ENCODE results near the gene VPS54.
"Not testable (repeated sequence)": the region's sequence is repeated elsewhere in the genome, so short reads cannot be mapped to it uniquely, and the experiment has no call there.

VPS54 gene

DNA sequence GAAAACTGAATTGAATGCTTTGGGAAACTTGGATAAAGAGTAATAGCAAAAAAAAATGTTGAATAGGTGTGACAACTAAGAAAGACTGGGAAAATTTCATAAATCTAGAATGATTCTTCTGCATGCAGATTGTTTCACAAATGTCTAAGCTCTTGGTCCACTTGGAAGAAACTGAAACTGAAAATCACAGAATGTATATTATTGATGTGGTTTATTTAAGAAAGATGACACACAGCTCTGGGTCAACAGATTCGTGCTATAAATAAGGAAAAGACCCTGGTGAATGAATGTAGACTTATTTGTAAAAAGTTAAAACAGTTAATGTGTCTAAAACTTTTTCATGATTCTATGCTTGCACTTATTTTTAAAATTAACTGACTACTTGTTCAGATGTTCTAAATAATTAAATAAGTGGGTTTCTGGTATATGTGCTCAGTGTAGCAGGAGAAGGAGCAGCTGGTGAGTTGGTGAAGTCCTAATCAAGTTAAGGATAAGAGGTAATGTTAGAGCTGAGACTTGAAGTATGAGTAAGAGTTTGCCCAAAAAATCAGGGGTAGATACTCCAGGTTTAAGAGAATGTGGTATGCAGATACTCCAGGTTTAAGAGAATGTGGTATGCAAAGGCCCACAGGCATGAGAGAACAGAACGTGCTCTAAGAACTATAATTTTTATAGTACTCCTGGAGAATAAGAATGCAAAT, 153.1 kb downstream of the VPS54 start:
- no peak for DNase-seq (ENCODE audit: low read depth)

DNA sequence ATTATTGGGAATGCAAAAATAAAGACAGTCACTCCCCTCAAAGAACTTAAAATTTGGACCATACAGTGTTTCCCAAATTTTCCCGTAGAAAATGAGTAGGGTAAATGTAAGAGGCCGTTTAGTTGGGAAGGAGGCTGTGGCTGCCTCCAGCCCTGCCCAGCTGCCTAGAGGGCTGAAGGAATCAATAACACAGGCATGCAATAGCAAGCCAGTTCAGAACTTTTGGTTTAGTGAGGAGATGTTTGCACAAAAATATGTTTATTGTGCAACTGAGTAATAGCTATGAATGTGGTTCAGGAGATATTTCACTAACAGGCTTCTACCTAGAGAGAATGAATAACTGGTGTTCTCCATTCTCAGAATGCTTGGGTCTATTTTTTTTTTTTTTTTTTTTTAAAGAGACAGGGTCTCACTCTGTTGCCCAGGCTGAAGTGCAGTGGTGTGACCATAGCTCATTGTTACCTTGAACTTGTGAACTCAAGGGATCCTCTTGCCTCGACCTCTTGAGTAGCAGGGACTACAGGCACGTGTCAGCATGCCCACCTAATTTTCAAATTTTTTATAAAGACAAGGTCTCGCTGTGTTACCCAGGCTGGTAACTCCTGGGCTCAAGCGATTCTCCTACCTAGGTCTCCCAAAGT, 153.9 kb downstream of the VPS54 start:
- DNase-seq (ENCODE audit: low read depth) = no peak

DNA sequence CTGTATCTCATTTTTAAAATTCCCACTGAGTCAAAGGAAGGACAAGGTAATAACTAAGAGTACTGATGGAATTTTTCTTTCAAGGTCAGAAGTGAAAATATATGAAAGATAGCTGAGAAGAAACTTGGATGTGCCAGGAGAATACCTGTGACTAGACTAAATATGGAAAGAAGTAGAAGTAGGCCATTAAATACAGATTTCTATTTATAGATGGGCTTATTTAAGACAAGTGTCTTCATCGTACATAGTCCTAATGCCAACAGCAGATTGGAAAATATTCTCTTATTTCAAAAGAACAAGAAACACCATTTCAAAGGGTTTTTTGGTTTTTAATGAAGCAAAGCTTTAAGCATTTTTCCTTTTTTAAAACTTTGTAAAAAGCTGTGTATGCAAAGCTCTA, 155.5 kb downstream of the VPS54 start:
- no peak for DNase-seq (ENCODE audit: low read depth)

GRCh38 chr2:63862806-63863205, 156.4 kb downstream of the VPS54 start:
- no peak for DNase-seq (ENCODE audit: low read depth)

- DNase-seq (ENCODE audit: low read depth) = peak; percentile 31
Measured at GRCh38 chr2:63861220-63861822, 157.9 kb downstream of the VPS54 start.

GRCh38 chr2:63858291-63858690, 160.9 kb downstream of the VPS54 start:
- no peak for DNase-seq (ENCODE audit: low read depth)

DNA sequence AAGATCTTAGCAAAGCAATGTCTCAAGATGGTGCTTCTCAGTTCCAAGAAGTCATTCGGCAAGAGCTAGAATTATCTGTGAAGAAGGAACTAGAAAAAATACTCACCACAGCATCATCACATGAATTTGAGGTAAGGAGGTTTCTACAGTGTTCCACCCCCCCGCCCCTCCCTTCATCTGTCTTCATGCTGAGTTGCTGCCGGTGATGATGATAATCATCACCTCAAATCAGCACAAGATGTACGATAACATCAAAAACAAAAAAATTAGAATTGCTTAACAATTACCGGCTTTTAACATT, 163.0 kb downstream of the VPS54 start:
- peak; percentile 35 for DNase-seq (ENCODE audit: low read depth)

- DNase-seq (ENCODE audit: low read depth) = no peak
Measured at GRCh38 chr2:63855418-63856302, 163.6 kb downstream of the VPS54 start.

- DNase-seq (ENCODE audit: low read depth) = no peak
Measured at GRCh38 chr2:63853527-63854310, 165.5 kb downstream of the VPS54 start.

GRCh38 chr2:63851691-63852311, 167.4 kb downstream of the VPS54 start:
- no peak for DNase-seq (ENCODE audit: low read depth)

- DNase-seq (ENCODE audit: low read depth) = no peak
Measured at GRCh38 chr2:63850649-63851048, 168.6 kb downstream of the VPS54 start.

DNA sequence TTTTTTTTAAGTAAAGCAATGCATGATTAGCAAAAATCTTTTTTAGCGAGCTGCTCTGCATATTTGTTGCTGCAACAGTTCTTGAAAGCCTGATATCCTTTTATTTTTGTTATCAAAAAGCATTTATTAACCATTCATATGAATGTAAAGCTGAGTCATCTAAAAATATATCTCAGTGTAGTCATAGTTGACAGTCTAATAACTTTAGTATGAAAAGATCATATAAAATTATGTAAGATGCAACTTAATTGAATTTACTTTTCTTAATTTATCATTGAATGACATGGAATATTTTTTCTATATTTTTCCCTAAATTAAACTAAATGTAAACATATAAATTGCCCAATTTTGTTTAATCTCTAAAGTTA, 169.0 kb downstream of the VPS54 start:
- DNase-seq (ENCODE audit: low read depth) = no peak

DNA sequence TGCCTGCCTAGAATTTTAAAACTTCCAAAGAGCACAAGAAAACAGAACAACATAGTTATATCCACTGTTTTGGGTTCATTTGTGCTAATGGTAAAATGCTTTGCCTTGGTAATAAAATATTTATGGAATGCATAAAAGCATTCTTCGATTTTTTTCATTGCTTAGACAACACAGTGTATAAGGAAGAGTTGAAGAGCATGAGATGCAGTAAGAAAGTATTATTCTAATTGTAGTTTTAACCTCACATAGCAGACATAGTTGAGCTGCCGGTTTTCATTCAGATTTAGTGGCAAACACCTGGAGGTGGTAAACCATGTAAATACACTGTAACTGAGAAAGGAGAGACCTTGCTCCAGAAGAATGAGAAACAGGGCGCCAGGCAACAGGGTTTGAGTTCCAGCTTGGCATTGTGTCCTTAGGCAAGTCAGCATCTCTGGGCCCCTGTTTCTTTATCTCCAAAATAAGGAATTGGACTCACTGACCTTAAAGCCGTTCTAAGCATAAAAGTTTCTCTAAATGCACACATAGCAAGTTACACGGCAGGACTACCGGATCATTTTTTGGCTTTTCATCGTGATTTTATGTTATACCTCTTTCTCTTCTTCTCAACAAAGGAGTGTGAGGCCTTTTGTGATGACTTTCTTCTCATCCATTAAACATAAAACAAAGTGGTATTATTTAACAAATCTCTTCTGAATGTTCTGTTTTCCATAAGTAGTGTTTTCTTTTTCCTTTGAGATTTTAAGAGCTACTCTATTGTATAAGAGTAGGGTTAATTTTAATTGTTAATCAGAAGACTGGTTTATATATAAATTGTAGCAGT, 169.6 kb downstream of the VPS54 start:
- no peak for DNase-seq (ENCODE audit: low read depth)

- DNase-seq (ENCODE audit: low read depth) = not testable (repeated sequence)
Measured at GRCh38 chr2:63847571-63847970, 171.7 kb downstream of the VPS54 start.

GRCh38 chr2:63846487-63846886, 172.7 kb downstream of the VPS54 start:
- no peak for DNase-seq (ENCODE audit: low read depth)

- DNase-seq (ENCODE audit: low read depth) = no peak
Measured at GRCh38 chr2:63845866-63846265, 173.4 kb downstream of the VPS54 start.

DNA sequence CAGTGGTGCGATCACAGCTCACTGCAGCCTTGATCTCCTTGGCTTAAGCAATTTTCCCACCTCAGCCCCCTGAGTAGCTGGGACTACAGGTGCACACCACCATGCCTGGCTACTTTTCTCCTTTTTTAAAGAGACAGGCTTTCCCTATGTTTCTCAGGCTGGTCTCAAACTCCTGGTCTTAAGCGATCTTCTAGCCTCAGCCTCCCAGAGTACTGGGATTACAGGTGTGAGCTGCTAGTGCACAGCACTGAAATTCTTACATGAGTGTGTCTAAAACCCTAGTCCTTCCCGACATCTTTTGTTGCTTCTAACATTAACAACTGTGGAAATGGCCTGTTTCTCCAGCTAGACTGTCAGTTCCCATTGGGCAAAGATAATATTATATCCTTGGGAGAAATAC, 174.6 kb downstream of the VPS54 start:
- no peak for DNase-seq (ENCODE audit: low read depth)

GRCh38 chr2:63843791-63844190, 175.4 kb downstream of the VPS54 start:
- no peak for DNase-seq (ENCODE audit: low read depth)

GRCh38 chr2:63843093-63843492, 176.1 kb downstream of the VPS54 start:
- DNase-seq (ENCODE audit: low read depth) = no peak
